A673 (cell line): ENCODE results near the gene FXYD4.

Experiments
- EZH2 ChIP-seq: fragments of 200-600 bp; sonication (generic); IDR thresholded peaks from 2 replicates; pipeline ENCODE4 v1.6.1; 2017; ENCODE audit warnings: borderline replicate concordance, low read depth, mild to moderate bottlenecking, mixed read lengths, antibody characterized with exemption, low read length; ENCODE audit not compliant: poor library complexity, severe bottlenecking
- TF ChIP-seq, protein P1 (sequence below): fragments of 300-800, 200-600 bp; sonication (generic); conservative IDR thresholded peaks from 2 replicates; pipeline ENCODE4 v1.5.1; 2017; ENCODE audit warnings: low read depth, mild to moderate bottlenecking, antibody characterized with exemption, low read length, moderate library complexity, mixed read lengths

DNA sequence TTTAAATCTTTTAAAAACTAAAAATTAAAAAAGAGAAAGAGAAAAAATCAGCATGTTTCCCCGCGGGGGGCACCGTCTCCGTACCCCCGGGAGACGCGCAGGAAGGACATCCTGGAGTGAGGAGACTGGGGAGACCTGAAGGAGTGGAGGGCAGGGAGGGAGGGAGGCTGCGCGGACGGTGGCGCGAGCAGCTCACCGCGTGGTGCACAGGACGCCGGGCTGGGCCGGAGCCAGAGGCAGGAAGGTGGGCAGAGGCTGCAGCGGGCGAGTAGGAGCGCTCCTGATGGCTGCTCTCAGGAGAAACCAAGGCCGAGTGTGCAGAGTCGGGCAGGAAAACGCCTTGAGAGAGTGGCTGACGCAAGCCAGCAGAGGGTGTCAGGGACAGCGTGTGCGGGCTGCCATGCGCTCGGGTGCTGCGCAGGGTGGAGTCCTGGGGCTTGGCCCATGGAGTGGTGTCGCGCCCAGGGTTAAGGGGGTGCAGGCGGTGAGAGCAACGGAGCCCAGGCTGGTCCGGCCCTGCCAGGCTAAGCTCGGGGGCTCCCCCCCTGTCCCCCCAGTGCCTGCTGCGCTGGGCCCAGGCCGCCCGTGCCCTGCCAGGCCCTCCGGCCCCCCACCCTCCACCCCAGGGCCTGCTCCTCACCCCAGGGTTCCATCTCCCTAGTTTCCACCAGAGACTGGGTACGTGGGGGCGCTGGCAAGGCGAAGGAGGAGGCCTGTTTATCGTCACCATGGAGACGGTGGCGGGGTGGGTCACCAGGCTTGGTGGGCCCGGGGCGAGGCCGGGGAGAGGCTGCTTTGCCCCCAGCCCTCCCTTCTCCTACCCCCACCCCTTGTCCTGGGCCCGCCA, 28.9 kb upstream of the FXYD4 start:
- TF ChIP-seq, protein P1, sequence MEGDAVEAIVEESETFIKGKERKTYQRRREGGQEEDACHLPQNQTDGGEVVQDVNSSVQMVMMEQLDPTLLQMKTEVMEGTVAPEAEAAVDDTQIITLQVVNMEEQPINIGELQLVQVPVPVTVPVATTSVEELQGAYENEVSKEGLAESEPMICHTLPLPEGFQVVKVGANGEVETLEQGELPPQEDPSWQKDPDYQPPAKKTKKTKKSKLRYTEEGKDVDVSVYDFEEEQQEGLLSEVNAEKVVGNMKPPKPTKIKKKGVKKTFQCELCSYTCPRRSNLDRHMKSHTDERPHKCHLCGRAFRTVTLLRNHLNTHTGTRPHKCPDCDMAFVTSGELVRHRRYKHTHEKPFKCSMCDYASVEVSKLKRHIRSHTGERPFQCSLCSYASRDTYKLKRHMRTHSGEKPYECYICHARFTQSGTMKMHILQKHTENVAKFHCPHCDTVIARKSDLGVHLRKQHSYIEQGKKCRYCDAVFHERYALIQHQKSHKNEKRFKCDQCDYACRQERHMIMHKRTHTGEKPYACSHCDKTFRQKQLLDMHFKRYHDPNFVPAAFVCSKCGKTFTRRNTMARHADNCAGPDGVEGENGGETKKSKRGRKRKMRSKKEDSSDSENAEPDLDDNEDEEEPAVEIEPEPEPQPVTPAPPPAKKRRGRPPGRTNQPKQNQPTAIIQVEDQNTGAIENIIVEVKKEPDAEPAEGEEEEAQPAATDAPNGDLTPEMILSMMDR: no peak
- no peak for TF ChIP-seq EZH2
